ENCODE measurements around the gene AGBL3.
"Not testable (repeated sequence)": the region's sequence is repeated elsewhere in the genome, so short reads cannot be mapped to it uniquely, and the experiment has no call there.

AGBL3 gene

DNA sequence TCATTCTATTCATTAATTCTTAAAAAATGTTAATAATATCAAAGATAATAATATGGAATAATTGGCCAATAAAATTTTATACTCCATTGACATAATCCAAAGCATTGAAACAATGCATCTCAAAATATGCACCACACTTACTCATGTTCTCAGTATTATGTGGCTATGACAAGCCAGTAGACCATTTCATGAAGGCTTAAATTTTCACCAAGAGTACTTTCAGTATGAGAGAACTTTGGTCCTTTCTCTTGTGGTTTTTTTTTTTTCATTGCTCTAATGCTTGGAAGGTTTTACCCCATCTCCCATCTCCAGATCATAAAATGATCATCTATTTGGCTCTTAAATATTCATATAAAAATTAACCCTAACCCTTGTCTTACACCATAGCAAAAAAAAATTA, 116.1 kb downstream of the AGBL3 start:
- DNase-seq (ENCODE audit: extremely low read depth, low read depth), result no peak
- TF ChIP-seq, protein P1, sequence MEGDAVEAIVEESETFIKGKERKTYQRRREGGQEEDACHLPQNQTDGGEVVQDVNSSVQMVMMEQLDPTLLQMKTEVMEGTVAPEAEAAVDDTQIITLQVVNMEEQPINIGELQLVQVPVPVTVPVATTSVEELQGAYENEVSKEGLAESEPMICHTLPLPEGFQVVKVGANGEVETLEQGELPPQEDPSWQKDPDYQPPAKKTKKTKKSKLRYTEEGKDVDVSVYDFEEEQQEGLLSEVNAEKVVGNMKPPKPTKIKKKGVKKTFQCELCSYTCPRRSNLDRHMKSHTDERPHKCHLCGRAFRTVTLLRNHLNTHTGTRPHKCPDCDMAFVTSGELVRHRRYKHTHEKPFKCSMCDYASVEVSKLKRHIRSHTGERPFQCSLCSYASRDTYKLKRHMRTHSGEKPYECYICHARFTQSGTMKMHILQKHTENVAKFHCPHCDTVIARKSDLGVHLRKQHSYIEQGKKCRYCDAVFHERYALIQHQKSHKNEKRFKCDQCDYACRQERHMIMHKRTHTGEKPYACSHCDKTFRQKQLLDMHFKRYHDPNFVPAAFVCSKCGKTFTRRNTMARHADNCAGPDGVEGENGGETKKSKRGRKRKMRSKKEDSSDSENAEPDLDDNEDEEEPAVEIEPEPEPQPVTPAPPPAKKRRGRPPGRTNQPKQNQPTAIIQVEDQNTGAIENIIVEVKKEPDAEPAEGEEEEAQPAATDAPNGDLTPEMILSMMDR (IDR thresholded peaks at IDR 0.05; ENCODE audit: low read depth, low read length, missing control alignments), result no peak
- H3K4me3 ChIP-seq (replicated peaks; ENCODE audit: low read depth, low read length), result no peak overlapping the region

GRCh38 chr7:135109562-135109961, 123.3 kb downstream of the AGBL3 start:
- H3K4me3 ChIP-seq (replicated peaks; ENCODE audit: low read depth, low read length), result no peak overlapping the region
- TF ChIP-seq, protein P1 (IDR thresholded peaks at IDR 0.05; ENCODE audit: low read depth, low read length, missing control alignments), result no peak
- DNase-seq (ENCODE audit: extremely low read depth, low read depth), result no peak

DNA sequence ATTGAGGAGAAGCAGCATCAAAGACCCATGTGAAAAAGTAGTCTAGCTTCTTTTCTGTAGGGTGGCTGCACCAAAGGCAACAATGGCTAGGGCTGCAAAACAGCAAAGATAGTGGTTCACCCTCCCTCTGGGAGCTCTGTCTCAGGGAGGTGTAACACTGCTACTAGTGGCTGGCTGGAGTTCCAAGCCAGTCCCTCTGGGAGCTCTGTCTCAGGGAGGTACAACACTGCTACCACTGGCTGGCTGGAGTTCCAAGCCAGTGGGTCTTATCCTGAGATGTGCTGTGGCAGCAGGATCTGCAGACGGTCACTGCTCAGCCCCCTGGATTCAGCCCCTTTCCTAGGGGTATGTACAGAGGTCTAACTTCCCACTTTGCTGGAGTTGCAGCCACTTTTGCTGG, 123.7 kb downstream of the AGBL3 start:
- no peak overlapping the region for H3K4me3 ChIP-seq (replicated peaks; ENCODE audit: low read depth, low read length)
- no peak for DNase-seq (ENCODE audit: extremely low read depth, low read depth)
- TF ChIP-seq, protein P1 (IDR thresholded peaks at IDR 0.05; ENCODE audit: low read depth, low read length, missing control alignments), result no peak

- TF ChIP-seq, protein P1 (IDR thresholded peaks at IDR 0.05; ENCODE audit: low read depth, low read length, missing control alignments), result no peak
- DNase-seq (ENCODE audit: extremely low read depth, low read depth), result no peak
- H3K4me3 ChIP-seq (replicated peaks; ENCODE audit: low read depth, low read length), result no peak overlapping the region
Measured at GRCh38 chr7:135111379-135111778, 125.1 kb downstream of the AGBL3 start.

DNA sequence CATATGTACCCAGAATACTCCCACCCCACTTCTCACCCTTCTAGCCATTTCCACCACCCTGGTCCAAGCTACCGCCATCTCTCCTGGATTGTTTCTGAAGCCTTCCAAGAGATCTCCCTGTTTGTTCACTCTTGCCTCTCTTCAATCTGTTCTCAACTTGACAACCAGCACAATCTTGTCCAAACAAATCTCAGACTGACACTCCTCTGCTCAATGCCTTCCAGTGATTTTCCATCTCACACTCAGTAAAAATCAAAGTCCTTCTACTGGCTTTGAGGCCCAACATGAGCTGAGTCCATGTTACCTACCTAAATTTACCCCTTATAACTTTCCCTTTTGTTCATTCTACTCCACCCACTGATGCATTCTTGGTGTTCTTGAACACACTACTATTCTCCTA, 128.3 kb downstream of the AGBL3 start:
- TF ChIP-seq, protein P1 (IDR thresholded peaks at IDR 0.05; ENCODE audit: low read depth, low read length, missing control alignments), result no peak
- no peak overlapping the region for H3K4me3 ChIP-seq (replicated peaks; ENCODE audit: low read depth, low read length)
- DNase-seq (ENCODE audit: extremely low read depth, low read depth), result no peak

- TF ChIP-seq, protein P1 (IDR thresholded peaks at IDR 0.05; ENCODE audit: low read depth, low read length, missing control alignments), result no peak
- DNase-seq (ENCODE audit: extremely low read depth, low read depth), result no peak
Measured at GRCh38 chr7:135117096-135117495, 130.8 kb downstream of the AGBL3 start.

GRCh38 chr7:135121868-135122267, 135.6 kb downstream of the AGBL3 start:
- no peak for DNase-seq (ENCODE audit: extremely low read depth, low read depth)
- H3K4me3 ChIP-seq (replicated peaks; ENCODE audit: low read depth, low read length), result no peak overlapping the region
- TF ChIP-seq, protein P1 (IDR thresholded peaks at IDR 0.05; ENCODE audit: low read depth, low read length, missing control alignments), result no peak

More at GRCh38 chr7:135117096-135117495, 130.8 kb downstream of the AGBL3 start:
- no peak overlapping the region for H3K4me3 ChIP-seq (replicated peaks; ENCODE audit: low read depth, low read length)

- not testable (repeated sequence) for DNase-seq (ENCODE audit: extremely low read depth, low read depth)
Measured at GRCh38 chr7:135124631-135125030, 138.3 kb downstream of the AGBL3 start.

More at GRCh38 chr7:135124631-135125030, 138.3 kb downstream of the AGBL3 start:
- not testable (repeated sequence) for H3K4me3 ChIP-seq (replicated peaks; ENCODE audit: low read depth, low read length)

Measured in HFF-Myc (cell line).